ENCODE measurements around the gene DLGAP1. TPM values are rescaled to one million over a fixed set of nuclear protein-coding genes. Genes with fewer than 3 reads are reported as not detected.

Gene DLGAP1
- total RNA-seq, 4 donors from 2014 or later: 1.2 to 1.4 (median 1.4) TPM

DNA sequence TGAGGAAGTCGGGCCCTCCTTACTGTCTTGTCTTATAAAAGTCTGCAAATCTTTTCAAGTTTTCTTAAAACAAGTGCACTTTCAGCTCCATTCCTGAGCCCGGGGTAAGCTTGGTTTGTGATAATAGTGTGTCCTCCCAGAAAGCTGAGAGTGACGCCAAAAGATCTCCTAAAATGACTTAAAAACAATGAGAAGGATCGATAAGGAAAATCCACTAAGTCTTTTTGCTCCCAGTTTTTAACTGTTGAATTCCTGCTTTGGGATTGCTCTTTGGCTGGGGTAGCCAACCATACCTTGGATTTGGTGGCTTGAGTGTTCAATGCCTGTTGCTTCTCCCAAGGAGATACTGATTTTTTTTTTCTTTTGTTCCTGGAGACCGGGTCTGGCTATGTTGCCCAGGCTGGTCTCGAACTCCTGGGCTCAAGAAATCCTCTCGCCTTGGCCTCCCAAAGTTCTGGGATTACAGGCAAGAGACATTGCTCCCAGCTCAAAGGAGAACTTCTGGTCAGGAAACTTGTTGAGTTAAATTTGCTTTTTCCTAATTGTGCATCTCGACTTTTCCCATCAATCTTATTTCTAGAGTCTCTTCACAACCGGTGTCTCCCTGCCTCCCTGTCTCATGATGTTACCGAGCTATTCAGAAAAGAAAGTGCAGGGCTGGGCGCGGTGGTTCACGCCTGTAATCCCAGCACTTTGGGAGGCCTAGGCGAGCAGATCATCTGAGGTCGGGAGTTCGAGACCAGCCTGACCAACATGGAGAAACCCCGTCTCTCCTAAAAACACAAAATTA lies 1002.2 kb downstream of the DLGAP1 start:
- intact Hi-C loops (cut with DNase I): loop anchor here (5.0 kb wide), 1 partner anchor 191 kb away; the partner anchor contains the start of gene MYL12B
- 44% methylated on average over 17 of the region's 17 CpGs for whole genome bisulfite sequencing
- H3K27me3 ChIP-seq: no peaks in the 10 kb centered on the region
- H3K9me3 ChIP-seq: no peaks in the 10 kb centered on the region
- DNase-seq (ENCODE audit: extremely low spot score): no peak
- TF ChIP-seq, protein P1, sequence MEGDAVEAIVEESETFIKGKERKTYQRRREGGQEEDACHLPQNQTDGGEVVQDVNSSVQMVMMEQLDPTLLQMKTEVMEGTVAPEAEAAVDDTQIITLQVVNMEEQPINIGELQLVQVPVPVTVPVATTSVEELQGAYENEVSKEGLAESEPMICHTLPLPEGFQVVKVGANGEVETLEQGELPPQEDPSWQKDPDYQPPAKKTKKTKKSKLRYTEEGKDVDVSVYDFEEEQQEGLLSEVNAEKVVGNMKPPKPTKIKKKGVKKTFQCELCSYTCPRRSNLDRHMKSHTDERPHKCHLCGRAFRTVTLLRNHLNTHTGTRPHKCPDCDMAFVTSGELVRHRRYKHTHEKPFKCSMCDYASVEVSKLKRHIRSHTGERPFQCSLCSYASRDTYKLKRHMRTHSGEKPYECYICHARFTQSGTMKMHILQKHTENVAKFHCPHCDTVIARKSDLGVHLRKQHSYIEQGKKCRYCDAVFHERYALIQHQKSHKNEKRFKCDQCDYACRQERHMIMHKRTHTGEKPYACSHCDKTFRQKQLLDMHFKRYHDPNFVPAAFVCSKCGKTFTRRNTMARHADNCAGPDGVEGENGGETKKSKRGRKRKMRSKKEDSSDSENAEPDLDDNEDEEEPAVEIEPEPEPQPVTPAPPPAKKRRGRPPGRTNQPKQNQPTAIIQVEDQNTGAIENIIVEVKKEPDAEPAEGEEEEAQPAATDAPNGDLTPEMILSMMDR (IDR thresholded peaks at IDR 0.05): no peak
- no peak for TF ChIP-seq POLR2A (IDR thresholded peaks at IDR 0.05; ENCODE audit: low read depth)
- no peak for TF ChIP-seq POLR2AphosphoS5 (IDR thresholded peaks at IDR 0.05)
- TF ChIP-seq EP300 (IDR thresholded peaks at IDR 0.05): no peak
- peak overlapping the region; percentile 69 to 96 (median 90) for H3K4me3 ChIP-seq
- peaks cover 24 to 48% (median 40%) of the 10 kb centered on the region in 4 donors for H3K4me1 ChIP-seq
- peak overlapping the region; percentile 98 to 100 (median 98) for H3K27ac ChIP-seq (replicated peaks in 1 of 4)
- peaks cover 15 to 19% (median 19%) of the 10 kb centered on the region in 4 donors for H3K36me3 ChIP-seq

DNA sequence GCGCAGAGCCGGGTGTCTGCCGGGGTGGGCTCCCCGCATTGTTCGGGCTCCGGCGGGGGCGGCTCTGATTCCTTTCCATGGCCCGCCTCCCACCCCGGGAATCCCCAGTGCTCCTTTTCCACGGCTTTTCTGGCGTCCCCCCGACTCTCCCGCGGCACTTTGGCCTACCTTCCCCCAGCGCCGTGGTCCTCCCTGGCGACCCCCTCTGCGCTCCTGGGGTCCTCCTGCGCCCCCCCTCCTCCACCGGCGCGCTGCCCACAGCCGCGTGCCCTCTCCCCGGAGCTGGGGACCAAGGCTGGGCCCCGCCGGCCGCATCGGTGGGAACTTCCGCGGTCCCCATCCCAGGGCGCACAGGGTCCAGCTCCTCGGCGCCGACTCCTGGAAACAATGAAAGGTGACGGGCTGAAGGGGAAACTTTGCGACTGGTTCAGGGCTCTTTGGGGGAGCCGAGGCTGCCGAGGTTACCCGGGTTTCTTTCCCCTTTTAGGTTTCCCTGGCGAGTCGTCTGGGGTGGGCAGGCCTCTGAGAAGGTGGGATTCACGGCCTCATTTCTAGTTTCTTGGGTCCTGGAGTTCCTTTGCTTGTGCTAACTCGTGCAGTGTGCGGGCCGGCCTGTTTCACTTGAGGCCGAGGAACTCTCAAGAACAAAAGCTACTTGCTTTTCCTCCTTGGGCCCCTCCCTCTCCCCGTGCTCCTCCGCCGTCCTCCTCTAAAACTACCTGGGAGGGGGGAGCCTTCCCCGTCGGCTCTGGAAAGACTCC lies 1002.9 kb downstream of the DLGAP1 start:
- Histone ChIP-seq H3K9me3 (no peaks in the 10 kb centered on the region), H3K27me3 (no peaks in the 10 kb centered on the region), H3K4me1 (peaks cover 26 to 48% (median 41%) of the 10 kb centered on the region in 4 donors), H3K36me3 (peaks cover 7 to 11% (median 11%) of the 10 kb centered on the region in 4 donors), H3K27ac (replicated peaks in 1 of 4) (peak overlapping the region; percentile 98 to 100 (median 98)), H3K4me3 (peak overlapping the region; percentile 69 to 96 (median 90))
- intact Hi-C loops (cut with DNase I): loop anchor here (2.0 to 5.0 kb wide), 2 partner anchors 143 to 190 kb away; partner anchors contain the start of gene MYL12B
- TF ChIP-seq POLR2AphosphoS5 (IDR thresholded peaks at IDR 0.05) (peak in 1 of 2 donors; percentile 74), POLR2A (IDR thresholded peaks at IDR 0.05; ENCODE audit: low read depth) (no peak)
- WGBS: 1% methylated on average over 18 of the region's 53 CpGs
- no peak for DNase-seq (ENCODE audit: extremely low spot score)

DNA sequence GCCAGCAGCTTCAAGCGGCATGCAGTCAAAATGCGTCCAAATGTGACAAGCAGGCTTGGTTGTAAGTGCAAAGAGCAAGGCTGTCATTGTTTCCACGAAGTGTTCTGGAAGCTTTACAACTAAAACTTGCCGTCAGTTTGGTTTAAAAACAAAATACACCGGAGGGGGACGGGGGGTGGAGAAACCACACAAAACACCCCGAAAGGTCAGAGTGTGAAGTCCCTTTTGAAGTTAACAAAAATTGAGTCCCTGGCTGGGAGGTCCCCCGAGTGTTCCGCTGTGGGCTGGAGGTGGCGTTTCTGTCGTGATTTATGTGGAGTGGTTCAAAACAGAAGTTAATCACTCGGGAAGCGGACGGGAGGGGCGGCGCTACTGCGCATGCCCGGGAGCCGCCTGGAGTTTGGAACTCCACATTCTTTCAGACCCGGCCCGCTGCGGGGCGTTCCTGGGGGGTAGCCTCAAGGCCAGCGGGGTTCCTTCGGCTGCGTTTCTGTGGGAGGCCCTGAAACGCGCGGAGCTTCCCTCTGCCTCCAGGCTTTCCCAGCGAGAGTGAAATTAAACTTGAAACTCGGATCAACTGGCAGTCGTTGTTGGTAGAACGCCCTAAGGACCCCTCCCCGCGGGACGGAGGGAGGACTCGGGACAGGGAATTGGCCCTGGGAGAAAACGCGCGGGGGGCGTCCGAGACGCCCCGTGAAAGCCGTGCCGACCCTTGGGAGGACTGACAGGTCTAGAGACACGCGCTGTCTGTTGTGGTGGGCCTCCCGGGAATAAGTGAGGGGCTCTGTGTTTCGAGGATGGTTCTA lies 1003.7 kb downstream of the DLGAP1 start:
- intact Hi-C loops (cut with DNase I): loop anchor here (2.0 to 5.0 kb wide), 2 partner anchors 143 to 189 kb away; partner anchors contain the start of gene MYL12B
- DNase-seq (ENCODE audit: extremely low spot score): peak; percentile 99
- Histone ChIP-seq H3K27me3 (no peaks in the 10 kb centered on the region), H3K4me1 (peaks cover 32 to 52% (median 44%) of the 10 kb centered on the region in 4 donors), H3K9me3 (no peaks in the 10 kb centered on the region), H3K27ac (replicated peaks in 1 of 4) (peak overlapping the region; percentile 98 to 100 (median 98)), H3K4me3 (peak overlapping the region; percentile 69 to 96 (median 90)), H3K36me3 (peaks cover 2 to 4% (median 3%) of the 10 kb centered on the region in 4 donors)
- 0% methylated on average over 33 of the region's 50 CpGs for WGBS
- TF ChIP-seq, protein P1 (IDR thresholded peaks at IDR 0.05): no peak
- TF ChIP-seq POLR2AphosphoS5 (IDR thresholded peaks at IDR 0.05) (peak in 1 of 2 donors; percentile 97), EP300 (IDR thresholded peaks at IDR 0.05) (no peak), POLR2A (IDR thresholded peaks at IDR 0.05; ENCODE audit: low read depth) (peak; percentile 92)

DNA sequence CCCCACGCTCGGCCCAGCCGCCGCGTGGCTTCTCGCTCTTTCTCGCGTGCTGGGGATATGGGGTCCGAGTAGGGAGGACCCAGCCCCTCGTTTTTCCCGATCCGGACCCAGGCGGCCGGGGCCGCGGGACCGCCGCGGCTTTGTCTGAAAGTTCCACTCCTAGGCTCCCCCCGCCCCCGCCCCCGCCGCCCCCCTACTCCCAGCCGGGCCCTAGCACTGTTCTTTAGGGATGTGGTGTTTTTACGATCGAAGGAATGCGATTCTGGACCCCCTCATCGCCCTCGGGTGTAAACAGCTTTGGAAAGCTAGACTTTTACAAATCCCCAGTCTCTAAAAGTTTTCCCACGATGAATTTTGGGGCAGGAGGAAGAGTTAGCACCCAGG lies 1004.3 kb downstream of the DLGAP1 start:
- DNase-seq (ENCODE audit: extremely low spot score): no peak
- intact Hi-C loops (cut with DNase I): loop anchor here (2.0 to 5.0 kb wide), 2 partner anchors 144 to 188 kb away; partner anchors contain the start of gene MYL12B
- H3K4me1 ChIP-seq: peaks cover 33 to 49% (median 40%) of the 10 kb centered on the region in 4 donors
- H3K27ac ChIP-seq (replicated peaks in 1 of 4): peak overlapping the region; percentile 98 to 100 (median 98)
- TF ChIP-seq, protein P1 (IDR thresholded peaks at IDR 0.05): no peak
- TF ChIP-seq EP300 (IDR thresholded peaks at IDR 0.05): no peak
- no peak for TF ChIP-seq POLR2AphosphoS5 (IDR thresholded peaks at IDR 0.05)
- no peak for TF ChIP-seq POLR2A (IDR thresholded peaks at IDR 0.05; ENCODE audit: low read depth)
- 0% methylated on average over 11 of the region's 30 CpGs for WGBS
- H3K4me3 ChIP-seq: peak overlapping the region; percentile 69 to 96 (median 90)
- H3K36me3 ChIP-seq: no peaks in the 10 kb centered on the region
- no peaks in the 10 kb centered on the region for H3K9me3 ChIP-seq
- no peaks in the 10 kb centered on the region for H3K27me3 ChIP-seq
